Measurements from ENCODE around the gene ALOX5AP. TPM values are rescaled to one million over a fixed set of nuclear protein-coding genes. Genes with fewer than 3 reads are reported as not detected.

Gene ALOX5AP
- total and polyA plus RNA-seq, 10 of the 15 experiments (the other 5 are each of a cell fraction or from before 2014, with no cell fraction given): 45.9 to 426 (median 109) TPM

GRCh38 chr13:30796631-30797601 is 61.6 kb downstream of the ALOX5AP start (continued):
- TF ChIP-seq CEBPZ (IDR thresholded peaks at IDR 0.05; ENCODE audit: low read depth, low read length): no peak
- no peak for TF ChIP-seq CHD1 (IDR thresholded peaks at IDR 0.05; ENCODE audit: low read depth, low read length)
- TF ChIP-seq MAX (IDR thresholded peaks at IDR 0.05; ENCODE audit: low read depth, low read length): no peak
- TF ChIP-seq EP300 (IDR thresholded peaks at IDR 0.05; ENCODE audit: borderline replicate concordance in 1 of 2, control insufficient read depth in 1 of 2, low read depth in 2 of 2, low read length in 2 of 2): peak; percentile 85 to 95; a peak in 3 of 4 replicates
- TF ChIP-seq EGR1 (IDR thresholded peaks at IDR 0.05; ENCODE audit: borderline replicate concordance in 1 of 2, low read depth in 2 of 2, low read length in 2 of 2): peak in 1 of 2 experiments; percentile 46; a peak in 1 of 3 replicates
- TF ChIP-seq PML (IDR thresholded peaks at IDR 0.05; ENCODE audit: low read length): no peak; the same call in 1 of the 2 replicates
- no peak for TF ChIP-seq ZNF274 (IDR thresholded peaks at IDR 0.05; ENCODE audit: insufficient read depth, insufficient read length)
- TF ChIP-seq SRF (IDR thresholded peaks at IDR 0.05; ENCODE audit: low read depth in 2 of 2, low read length in 2 of 2): no peak
- TF ChIP-seq IKZF2 (IDR thresholded peaks at IDR 0.05): peak; percentile 54 to 80; a peak in 3 of 4 replicates
- TF ChIP-seq IRF3 (IDR thresholded peaks at IDR 0.05): no peak
- no peak for TF ChIP-seq POLR2A (IDR thresholded peaks at IDR 0.05; ENCODE audit: low read depth, low read length)
- TF ChIP-seq JUND (IDR thresholded peaks at IDR 0.05; ENCODE audit: low read depth, low read length): no peak
- no peak for TF ChIP-seq HDAC6 (IDR thresholded peaks at IDR 0.05; ENCODE audit: unreplicated experiment)
- TF ChIP-seq TCF7 (IDR thresholded peaks at IDR 0.05; ENCODE audit: borderline replicate concordance): no peak
- peak; percentile 86 for TF ChIP-seq BCL11A (IDR thresholded peaks at IDR 0.05; ENCODE audit: low read depth, low read length)
- no peak for TF ChIP-seq MYC (IDR thresholded peaks at IDR 0.05; ENCODE audit: insufficient read depth, insufficient read length, insufficient replicate concordance, low read length, severe bottlenecking)
- TF ChIP-seq EZH2 (IDR thresholded peaks at IDR 0.05; ENCODE audit: borderline replicate concordance, control insufficient read depth, low read depth, low read length): no peak
- no peak for TF ChIP-seq RCOR1 (conservative IDR thresholded peaks at IDR 0.05; ENCODE audit: low read depth, low read length)
- TF ChIP-seq SMARCA5 (IDR thresholded peaks at IDR 0.05): peak; percentile 99
- no peak for TF ChIP-seq CHD4 (IDR thresholded peaks at IDR 0.05)
- TF ChIP-seq E4F1 (IDR thresholded peaks at IDR 0.05; ENCODE audit: borderline replicate concordance, partially characterized antibody): no peak

All from GM12878 (cell line).